ENCODE results near the gene TENM4.

Gene TENM4

GRCh38 chr11:79273781-79274180, 167.0 kb downstream of the TENM4 start:
- H3K4me3 ChIP-seq (ENCODE audit: low read depth, low read length): no peak overlapping the region
- no peak for DNase-seq (ENCODE audit: low read depth)

- H3K4me3 ChIP-seq (ENCODE audit: low read depth, low read length): no peak overlapping the region
- DNase-seq (ENCODE audit: low read depth): no peak
These were observed 171.1 kb downstream of the TENM4 start for GRCh38 chr11:79269611-79270307.

GRCh38 chr11:79266396-79266795, 174.4 kb downstream of the TENM4 start:
- no peak for DNase-seq (ENCODE audit: low read depth)
- H3K4me3 ChIP-seq (ENCODE audit: low read depth, low read length): no peak overlapping the region

- no peak overlapping the region for H3K4me3 ChIP-seq (ENCODE audit: low read depth, low read length)
- no peak for DNase-seq (ENCODE audit: low read depth)
These were observed 175.0 kb downstream of the TENM4 start for GRCh38 chr11:79265756-79266322.

GRCh38 chr11:79264284-79264683, 176.5 kb downstream of the TENM4 start:
- H3K4me3 ChIP-seq (ENCODE audit: low read depth, low read length): no peak overlapping the region
- DNase-seq (ENCODE audit: low read depth): no peak

GRCh38 chr11:79263001-79263400, 177.8 kb downstream of the TENM4 start:
- DNase-seq (ENCODE audit: low read depth): peak; percentile 48
- H3K4me3 ChIP-seq (ENCODE audit: low read depth, low read length): no peak overlapping the region

GRCh38 chr11:79262221-79262620, 178.6 kb downstream of the TENM4 start:
- H3K4me3 ChIP-seq (ENCODE audit: low read depth, low read length): no peak overlapping the region
- DNase-seq (ENCODE audit: low read depth): peak; percentile 26

GRCh38 chr11:79261684-79262083, 179.1 kb downstream of the TENM4 start:
- H3K4me3 ChIP-seq (ENCODE audit: low read depth, low read length): no peak overlapping the region
- no peak for DNase-seq (ENCODE audit: low read depth)

- no peak for DNase-seq (ENCODE audit: low read depth)
- H3K4me3 ChIP-seq (ENCODE audit: low read depth, low read length): no peak overlapping the region
These were observed 181.0 kb downstream of the TENM4 start for GRCh38 chr11:79259800-79260199.

- H3K4me3 ChIP-seq (ENCODE audit: low read depth, low read length): no peak overlapping the region
- no peak for DNase-seq (ENCODE audit: low read depth)
These were observed 182.3 kb downstream of the TENM4 start for GRCh38 chr11:79258576-79258975.

GRCh38 chr11:79255965-79256364, 184.9 kb downstream of the TENM4 start:
- no peak overlapping the region for H3K4me3 ChIP-seq (ENCODE audit: low read depth, low read length)
- DNase-seq (ENCODE audit: low read depth): no peak

GRCh38 chr11:79253280-79253679, 187.6 kb downstream of the TENM4 start:
- H3K4me3 ChIP-seq (ENCODE audit: low read depth, low read length): no peak overlapping the region
- no peak for DNase-seq (ENCODE audit: low read depth)

- no peak overlapping the region for H3K4me3 ChIP-seq (ENCODE audit: low read depth, low read length)
- DNase-seq (ENCODE audit: low read depth): no peak
These were observed 191.4 kb downstream of the TENM4 start for GRCh38 chr11:79249295-79249993.

- H3K4me3 ChIP-seq (ENCODE audit: low read depth, low read length): no peak overlapping the region
- no peak for DNase-seq (ENCODE audit: low read depth)
These were observed 196.0 kb downstream of the TENM4 start for GRCh38 chr11:79244798-79245197.

- peak; percentile 96 for DNase-seq (ENCODE audit: low read depth)
- no peak overlapping the region for H3K4me3 ChIP-seq (ENCODE audit: low read depth, low read length)
These were observed 196.5 kb downstream of the TENM4 start for GRCh38 chr11:79244241-79244772.

GRCh38 chr11:79243422-79244210, 197.2 kb downstream of the TENM4 start:
- H3K4me3 ChIP-seq (ENCODE audit: low read depth, low read length): no peak overlapping the region
- no peak for DNase-seq (ENCODE audit: low read depth)

GRCh38 chr11:79242616-79243015, 198.2 kb downstream of the TENM4 start:
- no peak for DNase-seq (ENCODE audit: low read depth)
- no peak overlapping the region for H3K4me3 ChIP-seq (ENCODE audit: low read depth, low read length)

GRCh38 chr11:79241852-79242241, 199.0 kb downstream of the TENM4 start:
- no peak for DNase-seq (ENCODE audit: low read depth)
- no peak overlapping the region for H3K4me3 ChIP-seq (ENCODE audit: low read depth, low read length)

GRCh38 chr11:79241205-79241851, 199.5 kb downstream of the TENM4 start:
- no peak for DNase-seq (ENCODE audit: low read depth)
- no peak overlapping the region for H3K4me3 ChIP-seq (ENCODE audit: low read depth, low read length)
